Activated CD8-positive, alpha-beta memory T cell treated with anti-CD3 and anti-CD28 coated beads, Interleukin-2, amount 50 U/mL, for 4 hours (primary cell): ENCODE results near the gene JPT1.
"Not testable (repeated sequence)": the region's sequence is repeated elsewhere in the genome, so short reads cannot be mapped to it uniquely, and the experiment has no call there.

Source experiments
- DNase-seq: peaks from one replicate; pipeline ENCODE4 v3.0.0-alpha.2; 2020

JPT1 gene

GRCh38 chr17:75154195-75155106 is at the start of gene JPT1:
Gene JPT1 (minus strand): TSS chr17:75154512. CDS start chr17:75154397, 115 bp downstream.
- DNase-seq: peak; percentile 96

GRCh38 chr17:75199886-75200618 is 45.7 kb upstream of the JPT1 start:
- DNase-seq: no peak

- DNase-seq: no peak
Measured at GRCh38 chr17:75194879-75195278, 40.6 kb upstream of the JPT1 start.

- no peak for DNase-seq
Measured at GRCh38 chr17:75191584-75191983, 37.3 kb upstream of the JPT1 start.

- no peak for DNase-seq
Measured at GRCh38 chr17:75188614-75189013, 34.3 kb upstream of the JPT1 start.

- no peak for DNase-seq
Measured at GRCh38 chr17:75183999-75184884, 29.9 kb upstream of the JPT1 start.

GRCh38 chr17:75182569-75183436 is 28.5 kb upstream of the JPT1 start, which contains the start of gene SUMO2:
Gene SUMO2 (minus strand): TSS chr17:75182959. CDS start chr17:75182834, 125 bp downstream.
- DNase-seq: peak; percentile 97

GRCh38 chr17:75182319-75182568 is 27.9 kb upstream of the JPT1 start:
- DNase-seq: no peak

- peak; percentile 38 for DNase-seq
Measured at GRCh38 chr17:75181608-75182318, 27.5 kb upstream of the JPT1 start.

- DNase-seq: no peak
Measured at GRCh38 chr17:75181110-75181509, 26.8 kb upstream of the JPT1 start.

GRCh38 chr17:75178453-75178852 is 24.1 kb upstream of the JPT1 start:
- no peak for DNase-seq

GRCh38 chr17:75176625-75177024 is 22.3 kb upstream of the JPT1 start:
- no peak for DNase-seq

- DNase-seq: no peak
Measured at GRCh38 chr17:75174996-75175395, 20.7 kb upstream of the JPT1 start.

- no peak for DNase-seq
Measured at GRCh38 chr17:75173526-75173925, 19.2 kb upstream of the JPT1 start.

- DNase-seq: no peak
Measured at GRCh38 chr17:75168998-75169397, 14.7 kb upstream of the JPT1 start.

GRCh38 chr17:75164606-75165005 is 10.3 kb upstream of the JPT1 start:
- DNase-seq: not testable (repeated sequence)

- no peak for DNase-seq
Measured at GRCh38 chr17:75163074-75163473, 8.8 kb upstream of the JPT1 start.

GRCh38 chr17:75160211-75160610 is 5.9 kb upstream of the JPT1 start:
- no peak for DNase-seq

- DNase-seq: no peak
Measured at GRCh38 chr17:75159196-75160031, 5.1 kb upstream of the JPT1 start.

GRCh38 chr17:75158480-75158879 is 4.2 kb upstream of the JPT1 start:
- DNase-seq: not testable (repeated sequence)
